NAMALWA (cell line): ENCODE measurements around the gene CCDC159.
"Not testable (repeated sequence)": the region's sequence is repeated elsewhere in the genome, so short reads cannot be mapped to it uniquely, and the experiment has no call there.

Source experiments
- DNase-seq: peaks from one replicate; pipeline ENCODE4 v3.0.0-alpha.2; 2015; ENCODE audit warnings: low spot score

The CCDC159 gene

DNA sequence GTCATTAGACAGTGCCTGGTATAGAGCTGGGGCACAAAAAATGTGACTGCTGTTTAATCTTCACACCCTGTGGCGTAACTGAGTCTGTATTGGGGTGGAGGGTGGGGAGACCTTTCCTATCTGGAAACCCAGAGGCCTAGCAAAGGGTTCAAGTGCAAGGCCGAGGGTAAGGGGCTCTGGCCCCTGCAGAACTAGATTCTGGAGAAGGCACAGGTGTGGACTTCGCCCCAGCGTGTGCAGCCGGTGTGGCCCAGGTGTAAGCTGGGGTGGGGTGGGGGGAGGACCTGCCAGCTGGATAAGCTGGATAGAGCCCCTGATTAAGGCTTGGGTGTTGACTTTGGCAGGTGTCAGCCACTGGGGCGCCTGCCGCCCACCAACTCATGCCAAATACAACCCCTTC lies 8.2 kb upstream of the CCDC159 start:
- no peak for DNase-seq

DNA sequence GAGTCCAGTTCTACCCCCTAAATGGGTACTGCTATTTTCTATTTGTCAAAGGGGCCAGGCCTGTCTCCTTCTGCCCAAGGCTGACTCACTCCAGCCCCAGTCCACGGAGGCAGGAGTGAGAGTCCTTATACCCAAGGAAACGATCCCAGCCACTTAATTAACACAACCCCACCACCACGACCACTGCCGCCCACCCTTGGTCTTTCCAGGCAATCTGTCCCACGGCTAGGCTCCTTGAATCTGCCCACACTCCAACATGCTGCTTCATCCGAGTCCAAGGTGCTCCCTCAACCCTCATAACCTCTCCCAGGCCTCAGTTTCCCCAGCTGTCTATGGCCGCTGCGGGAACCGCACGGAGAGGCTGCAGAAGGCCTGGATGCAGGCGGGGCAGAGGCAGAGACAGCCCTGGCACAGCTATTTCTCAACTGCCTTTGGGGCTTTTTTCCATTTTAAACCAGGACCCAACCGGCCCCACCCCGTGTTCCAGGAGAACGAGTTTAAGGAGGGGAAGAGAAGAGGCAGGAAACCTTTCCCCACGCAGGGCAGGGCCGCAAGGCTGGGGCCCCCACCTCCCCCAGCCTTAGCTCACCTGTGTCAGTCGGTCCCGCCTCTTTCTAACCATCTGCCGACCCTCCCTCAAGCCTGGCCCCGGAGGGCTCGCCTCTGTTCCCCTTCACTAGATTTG lies 7.6 kb upstream of the CCDC159 start:
- no peak for DNase-seq

DNA sequence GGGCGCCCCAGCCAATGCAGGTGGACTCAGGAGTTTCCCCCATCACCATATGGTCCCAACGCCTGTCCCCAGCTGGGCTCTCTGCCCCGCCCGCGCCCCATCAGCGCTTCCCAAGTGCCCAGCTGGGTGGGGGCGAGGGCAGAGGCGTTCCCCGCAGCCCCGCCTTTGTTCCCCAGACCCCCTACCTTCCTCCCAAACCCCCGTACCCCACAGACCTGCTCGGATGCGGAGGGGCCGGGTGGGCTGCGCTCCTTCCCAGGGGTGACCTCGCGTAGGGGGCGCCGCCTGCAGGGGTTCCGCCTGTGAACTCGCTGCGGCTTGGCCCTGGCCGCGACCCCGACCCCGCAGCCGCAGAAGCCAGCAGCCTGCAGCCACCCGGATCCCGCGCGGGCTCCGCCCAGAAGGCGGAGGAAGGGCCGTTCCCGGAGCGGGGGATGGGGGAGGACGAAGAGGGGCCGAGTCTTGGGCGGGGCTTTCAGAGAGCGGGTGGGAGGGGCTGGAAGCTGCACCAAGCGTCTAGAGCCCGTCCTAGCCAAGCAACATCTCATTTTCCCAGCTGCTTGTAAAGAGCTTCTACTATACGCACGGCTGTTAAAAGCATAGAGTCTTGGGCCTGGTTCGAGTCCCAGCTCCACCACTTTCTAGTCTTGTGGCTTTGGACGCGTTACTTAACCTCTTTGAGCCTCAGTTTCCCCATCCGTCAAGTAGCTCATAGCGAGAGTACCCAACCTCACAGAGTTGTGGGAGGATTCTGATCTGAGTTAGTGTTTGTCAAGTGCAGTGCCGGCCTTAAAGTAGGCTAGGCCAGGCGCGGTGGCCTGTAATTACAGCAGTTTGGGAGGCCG lies 6.8 kb upstream of the CCDC159 start, which contains the start of gene RAB3D:
Gene RAB3D, minus strand, starts transcription at position 404 of the 845 bp plus-strand sequence. CDS start 2,258 bp downstream, outside the sequence.
- peak; percentile 92 for DNase-seq

DNA sequence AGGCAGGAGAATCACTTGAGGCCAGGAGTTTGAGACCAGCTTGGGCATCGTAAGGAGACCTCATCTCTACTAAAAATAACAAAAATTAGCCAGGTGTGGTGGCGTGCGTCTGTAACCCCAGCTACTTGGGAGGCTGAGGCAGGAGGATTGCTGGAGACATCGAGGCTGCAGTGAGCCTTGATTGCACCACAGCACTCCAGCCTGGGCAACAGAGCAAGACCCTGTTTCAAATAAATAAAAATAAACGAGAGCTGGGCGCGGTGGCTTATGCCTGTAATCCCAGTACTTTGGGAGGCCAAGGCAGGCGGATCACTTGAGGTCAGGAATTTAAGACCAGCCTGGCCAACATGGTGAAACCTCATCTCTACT lies 6.2 kb upstream of the CCDC159 start:
- DNase-seq, result not testable (repeated sequence)

DNA sequence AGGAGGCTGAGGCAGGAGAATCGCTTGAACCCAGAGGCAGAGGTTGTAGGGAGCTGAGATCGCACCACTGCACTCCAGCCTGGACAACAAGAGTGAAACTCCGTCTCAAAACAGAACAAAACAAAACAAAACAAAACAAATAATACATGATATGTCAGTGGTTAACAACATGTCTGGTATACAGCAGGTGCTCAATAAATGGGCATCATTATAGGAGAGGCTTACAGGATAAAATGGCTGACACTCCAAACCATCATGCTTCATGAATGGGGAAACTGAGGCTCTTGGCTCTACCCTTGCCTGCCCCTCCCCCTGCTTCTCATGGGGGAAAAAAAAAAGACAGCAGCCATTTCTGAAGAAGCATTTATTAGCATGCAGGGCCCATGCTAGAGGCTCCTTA lies 3.9 kb upstream of the CCDC159 start:
- DNase-seq, result no peak

DNA sequence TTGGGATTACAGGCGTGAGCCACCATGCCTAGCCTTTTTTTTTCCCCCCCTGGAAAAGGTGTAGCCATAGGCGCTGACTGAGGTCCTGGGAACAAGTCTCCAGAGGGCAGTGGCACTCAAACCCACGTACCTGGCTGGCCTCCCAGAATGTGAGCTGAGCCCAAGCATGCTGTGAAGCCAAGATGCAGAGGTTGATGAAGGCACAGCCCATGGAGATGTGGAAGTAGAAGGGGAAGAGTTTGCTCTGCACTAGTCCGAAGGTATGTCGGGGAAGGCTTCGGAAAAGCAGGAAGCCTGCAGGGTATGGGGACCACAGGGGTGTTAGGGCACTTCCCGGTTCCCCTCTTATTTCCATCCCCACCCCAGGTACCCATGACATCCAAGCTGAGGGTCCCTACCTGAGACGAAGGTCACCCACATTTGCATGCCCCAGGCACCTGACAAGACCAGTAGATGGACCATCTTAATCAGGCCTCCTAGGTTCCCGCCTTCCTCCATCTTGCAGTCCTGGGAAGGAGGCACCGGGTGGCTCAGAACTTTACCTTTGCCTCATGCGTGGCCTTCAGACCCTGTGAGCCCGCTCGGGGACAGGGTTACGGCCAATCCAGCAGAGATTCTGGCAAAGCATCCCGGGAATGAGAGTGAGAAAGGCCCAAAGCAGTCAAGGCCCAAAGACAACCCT lies 1.1 kb upstream of the CCDC159 start:
- no peak for DNase-seq

DNA sequence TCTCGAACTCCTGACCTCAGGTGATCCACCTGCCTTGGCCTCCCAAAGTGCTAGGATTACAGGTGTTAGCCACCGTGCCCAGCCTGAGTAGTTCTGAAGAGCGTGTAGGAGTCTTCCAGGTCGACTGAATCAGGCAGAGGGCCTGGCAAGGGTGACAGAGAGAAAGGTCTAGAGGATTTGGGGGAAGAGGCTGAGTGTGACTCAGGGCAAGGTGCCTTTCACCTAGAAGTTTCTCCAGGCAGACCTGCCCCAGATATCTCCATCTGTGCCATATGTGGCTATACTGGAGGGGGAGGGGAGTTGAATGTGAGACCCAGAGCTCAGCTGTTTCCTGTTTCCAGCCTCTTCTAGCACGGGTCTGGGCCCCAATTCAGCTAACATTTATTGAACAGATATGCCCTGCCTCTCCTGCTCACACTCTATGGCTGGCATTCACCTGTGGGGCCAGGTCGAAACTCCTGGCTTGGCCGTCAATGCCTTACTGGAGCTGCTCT lies 1.3 kb downstream of the CCDC159 start:
- DNase-seq, result no peak

DNA sequence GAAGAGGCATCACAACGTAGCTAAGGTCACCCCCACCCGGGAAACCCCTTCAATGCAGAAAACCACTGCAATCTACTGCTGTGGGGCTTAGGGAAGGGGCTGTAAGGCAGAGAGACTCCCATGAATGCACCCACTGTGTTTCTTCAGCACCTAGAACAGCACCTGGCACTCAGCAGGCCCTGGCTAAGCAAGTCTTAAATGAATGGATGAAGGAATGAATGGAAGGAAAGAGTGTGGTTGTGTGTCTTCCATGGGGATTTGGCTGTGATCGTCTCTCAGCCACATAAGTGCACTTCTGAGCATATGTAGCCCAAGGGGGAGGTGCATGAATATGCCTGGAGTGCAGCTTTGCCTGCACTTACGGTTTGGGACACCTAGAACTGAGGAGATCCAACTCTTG lies 2.9 kb downstream of the CCDC159 start:
- DNase-seq, result no peak

DNA sequence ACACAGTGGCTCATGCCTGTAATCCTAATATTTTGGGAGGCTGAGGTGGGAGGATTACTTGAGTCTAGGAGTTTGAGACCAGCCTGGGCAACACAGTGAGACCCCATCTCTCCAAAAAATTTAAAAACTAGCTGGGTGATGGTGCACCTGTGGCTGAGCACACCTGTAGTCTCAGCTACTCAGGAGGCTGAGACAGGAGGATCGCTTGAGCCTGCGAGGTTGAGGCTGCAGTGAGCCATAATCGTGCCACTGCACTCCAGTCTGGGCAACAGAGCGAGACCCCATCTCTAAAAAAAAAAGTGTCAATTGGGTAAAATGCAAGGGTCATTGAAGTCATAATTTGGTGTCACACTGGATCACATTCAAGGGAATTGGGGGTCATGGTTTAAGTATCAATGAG lies 7.8 kb downstream of the CCDC159 start:
- not testable (repeated sequence) for DNase-seq

DNA sequence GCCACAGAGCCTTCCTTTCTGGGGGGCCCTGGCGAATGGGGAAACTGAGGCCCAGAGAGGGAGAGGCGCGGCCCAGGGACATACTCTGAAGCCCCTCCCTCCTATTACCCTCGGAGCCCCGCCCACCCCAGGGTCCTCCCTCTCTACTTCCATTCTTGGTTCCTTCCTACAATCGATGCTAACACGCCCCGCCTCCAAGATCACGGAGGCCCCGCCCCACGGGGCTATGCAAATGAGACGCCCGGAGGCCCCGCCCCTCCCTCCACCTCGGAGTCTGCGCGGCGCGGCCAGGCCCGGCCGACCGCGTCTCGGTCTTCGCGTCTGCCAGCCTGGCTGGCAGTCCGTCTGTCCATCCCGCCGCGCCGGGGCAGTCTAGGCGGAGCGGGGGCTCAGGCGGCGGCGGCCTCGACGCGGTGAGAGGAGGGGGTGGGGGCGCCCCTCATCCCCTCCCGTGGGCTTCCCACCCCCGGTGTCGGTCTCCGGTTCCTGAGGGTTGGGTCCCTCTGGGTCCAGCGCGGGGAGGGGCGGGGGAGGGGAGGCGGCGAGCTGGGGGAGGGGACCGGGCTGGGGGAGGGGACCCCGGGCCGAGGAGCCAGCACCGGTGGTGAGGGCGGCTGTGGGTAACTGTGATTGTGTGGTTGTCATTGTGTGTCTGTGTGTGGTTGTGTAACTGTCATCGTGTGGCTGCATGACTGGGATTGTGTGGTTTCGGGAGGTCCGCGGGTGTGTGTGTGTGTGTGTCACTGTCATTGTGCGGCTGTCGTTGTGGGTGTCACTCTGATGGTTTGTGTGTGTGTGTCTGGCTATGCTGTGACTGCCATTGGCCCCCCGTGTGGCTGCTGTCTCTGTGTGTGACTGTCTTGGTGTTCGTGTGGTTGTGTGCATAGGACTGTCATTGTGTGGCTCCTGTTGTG lies 9.1 kb downstream of the CCDC159 start, which contains the start of gene PLPPR2:
Gene PLPPR2, plus strand, starts transcription at position 273 of the 914 bp plus-strand sequence. CDS start 2,242 bp downstream, outside the sequence.
- peak; percentile 89 for DNase-seq

DNA sequence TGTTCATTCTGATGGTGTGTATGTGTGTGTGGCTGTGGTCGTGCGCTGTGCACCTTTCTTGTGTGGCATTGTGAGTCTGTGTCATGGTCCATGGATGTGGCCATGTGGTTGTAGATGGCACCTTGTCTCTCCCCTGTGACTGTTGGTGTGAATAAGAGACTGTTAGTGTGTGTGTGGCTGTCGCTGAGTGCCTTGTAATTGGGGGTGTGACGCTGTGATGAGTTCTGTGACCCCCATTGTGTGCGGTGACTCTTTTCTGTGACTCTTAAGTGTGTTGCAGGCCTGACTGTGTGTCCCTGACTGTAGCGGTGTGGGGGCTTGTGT lies 9.7 kb downstream of the CCDC159 start:
- DNase-seq, result no peak

DNA sequence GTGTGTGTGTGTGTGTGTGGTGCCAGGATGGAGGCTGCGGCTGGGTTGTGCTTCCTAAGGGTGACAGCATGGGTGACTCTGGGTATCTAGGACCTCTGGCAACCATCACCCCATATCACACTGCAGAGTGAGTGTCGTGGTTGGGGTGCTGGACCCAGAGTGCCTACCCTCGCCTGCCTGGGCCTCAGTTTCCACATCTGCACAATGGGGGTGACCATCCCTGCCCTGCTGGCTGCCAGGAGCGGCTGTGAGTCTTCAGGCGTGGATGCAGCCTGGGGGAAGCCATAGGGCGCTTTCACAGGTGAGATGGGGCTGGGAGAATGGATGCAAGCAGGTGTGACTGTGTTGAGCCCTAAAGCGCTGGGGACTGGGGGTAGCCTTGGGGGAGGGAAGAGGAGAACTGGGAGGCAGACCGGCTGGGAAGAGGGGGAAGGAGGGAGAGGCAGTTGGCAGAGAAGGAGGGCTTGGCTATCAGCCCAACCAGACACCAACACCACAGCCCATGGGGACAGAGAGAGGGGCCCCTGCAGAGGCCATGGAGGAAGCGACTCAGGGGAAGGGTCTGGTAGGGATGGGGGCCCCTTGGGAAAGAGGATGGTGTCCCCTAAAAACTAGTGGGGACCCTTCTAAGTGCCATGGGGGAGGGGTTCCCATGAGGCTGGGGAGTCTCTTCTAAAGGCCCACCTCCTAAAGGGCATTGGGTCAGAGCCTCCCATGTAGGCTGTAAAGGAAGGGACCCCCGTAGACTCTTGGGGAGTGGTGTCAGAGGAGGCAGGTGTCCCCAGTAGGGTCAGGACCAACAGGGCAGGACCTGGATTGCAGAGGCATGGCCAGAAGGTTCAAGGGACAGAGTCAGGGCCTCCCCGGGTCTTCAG lies 10.6 kb downstream of the CCDC159 start:
- no peak for DNase-seq

DNA sequence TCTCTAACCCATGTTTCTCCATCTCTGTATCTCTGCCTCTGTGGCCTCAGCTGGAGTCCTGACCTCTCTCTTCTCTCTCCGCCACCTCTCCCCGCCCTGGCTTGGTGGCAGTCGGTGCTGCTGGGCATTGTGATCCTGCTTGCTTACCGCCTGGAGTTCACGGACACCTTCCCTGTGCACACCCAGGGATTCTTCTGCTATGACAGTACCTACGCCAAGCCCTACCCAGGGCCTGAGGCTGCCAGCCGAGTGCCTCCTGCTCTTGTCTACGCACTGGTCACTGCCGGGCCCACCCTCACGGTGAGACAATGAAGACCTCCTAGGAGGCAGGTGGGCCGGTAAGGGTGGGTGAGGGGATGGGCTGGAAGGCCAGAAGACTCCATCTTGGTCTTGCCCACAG lies 13.1 kb downstream of the CCDC159 start:
- no peak for DNase-seq

DNA sequence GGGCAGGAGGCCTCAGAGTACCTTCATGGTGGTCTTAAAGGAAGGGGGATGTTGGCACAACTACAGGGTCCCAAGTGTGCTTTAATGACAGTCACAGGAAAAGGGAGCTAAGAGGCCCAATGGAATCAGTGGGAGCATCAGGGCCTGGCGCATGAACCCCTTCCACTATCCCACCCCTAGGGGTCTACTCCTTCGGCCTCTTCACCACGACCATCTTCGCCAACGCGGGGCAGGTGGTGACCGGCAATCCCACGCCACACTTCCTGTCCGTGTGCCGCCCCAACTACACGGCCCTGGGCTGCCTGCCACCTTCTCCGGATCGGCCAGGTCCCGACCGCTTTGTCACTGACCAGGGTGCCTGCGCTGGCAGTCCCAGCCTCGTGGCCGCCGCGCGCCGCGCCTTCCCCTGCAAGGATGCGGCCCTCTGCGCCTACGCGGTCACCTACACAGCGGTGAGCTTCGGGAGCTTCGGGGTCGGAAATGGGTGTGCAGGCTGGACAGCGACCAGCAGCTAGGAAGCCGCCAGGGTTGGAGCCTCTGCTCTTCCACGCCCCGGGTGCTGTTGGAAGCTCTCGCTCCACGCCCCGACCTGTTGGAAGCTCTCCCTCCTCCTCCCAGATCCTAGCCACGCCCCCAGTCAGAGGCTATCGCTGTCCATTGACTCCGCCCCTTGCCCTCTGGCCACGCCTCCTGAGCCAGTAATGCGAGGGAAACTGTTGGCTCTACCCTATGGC lies 14.9 kb downstream of the CCDC159 start:
- peak; percentile 37 for DNase-seq

DNA sequence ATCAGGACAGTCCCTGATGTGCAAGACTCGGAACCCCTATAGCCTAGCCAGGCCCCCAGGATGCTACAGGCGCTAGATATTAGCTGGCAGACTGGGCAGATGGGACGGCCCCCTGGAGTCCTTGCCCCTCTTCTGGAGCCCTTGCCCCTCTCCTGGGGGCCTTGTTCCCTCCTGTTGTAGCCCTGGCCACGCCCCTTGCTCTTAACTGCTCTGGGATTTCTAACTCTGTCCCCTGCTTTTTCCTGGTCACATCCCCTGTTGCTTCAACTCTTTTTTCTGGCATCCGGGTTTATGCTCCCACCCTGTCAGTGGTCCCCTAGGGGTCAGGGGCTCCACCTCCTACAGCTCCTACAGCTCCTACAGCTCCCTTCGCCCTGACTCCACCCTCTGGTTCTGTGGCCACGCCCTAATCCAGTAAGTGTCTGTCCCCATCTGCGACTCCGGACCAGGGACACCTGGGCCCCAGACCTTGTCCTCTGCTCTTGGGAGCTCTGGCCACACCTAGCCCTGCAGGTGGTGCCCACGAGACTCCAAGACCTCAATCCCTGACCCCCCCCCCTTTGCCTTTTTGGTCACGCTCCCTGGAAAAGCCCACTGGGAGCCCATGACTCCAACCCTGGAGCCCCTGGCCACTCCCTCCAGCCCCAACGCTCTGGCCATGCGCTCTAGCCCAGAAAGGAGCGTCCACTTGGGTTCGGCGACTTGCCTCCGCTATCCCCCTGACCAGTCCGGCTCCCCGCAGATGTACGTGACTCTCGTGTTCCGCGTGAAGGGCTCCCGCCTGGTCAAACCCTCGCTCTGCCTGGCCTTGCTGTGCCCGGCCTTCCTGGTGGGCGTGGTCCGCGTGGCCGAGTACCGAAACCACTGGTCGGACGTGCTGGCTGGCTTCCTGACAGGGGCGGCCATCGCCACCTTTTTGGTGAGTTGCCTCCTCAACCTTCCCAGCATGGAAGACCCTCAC lies 15.7 kb downstream of the CCDC159 start:
- no peak for DNase-seq

DNA sequence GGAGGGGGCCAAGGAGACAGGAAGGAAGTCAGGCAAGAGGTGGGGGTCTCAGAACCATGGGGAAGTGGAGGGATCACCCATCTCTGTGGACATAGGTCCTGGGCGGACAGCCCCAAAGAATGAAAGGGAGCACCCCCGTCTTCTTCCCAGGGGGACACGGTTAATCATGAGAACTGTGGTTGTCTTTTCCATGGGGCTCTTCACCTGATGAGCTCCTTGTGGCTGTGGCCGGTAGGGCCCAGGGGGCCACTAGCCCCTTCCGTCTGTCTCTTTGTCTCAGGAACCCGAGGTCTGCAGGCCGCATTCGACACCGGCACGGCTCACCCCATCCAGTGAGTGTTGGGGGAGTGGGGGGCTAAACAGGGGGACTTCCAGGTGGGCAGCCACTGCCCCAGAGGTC lies 17.6 kb downstream of the CCDC159 start:
- no peak for DNase-seq

DNA sequence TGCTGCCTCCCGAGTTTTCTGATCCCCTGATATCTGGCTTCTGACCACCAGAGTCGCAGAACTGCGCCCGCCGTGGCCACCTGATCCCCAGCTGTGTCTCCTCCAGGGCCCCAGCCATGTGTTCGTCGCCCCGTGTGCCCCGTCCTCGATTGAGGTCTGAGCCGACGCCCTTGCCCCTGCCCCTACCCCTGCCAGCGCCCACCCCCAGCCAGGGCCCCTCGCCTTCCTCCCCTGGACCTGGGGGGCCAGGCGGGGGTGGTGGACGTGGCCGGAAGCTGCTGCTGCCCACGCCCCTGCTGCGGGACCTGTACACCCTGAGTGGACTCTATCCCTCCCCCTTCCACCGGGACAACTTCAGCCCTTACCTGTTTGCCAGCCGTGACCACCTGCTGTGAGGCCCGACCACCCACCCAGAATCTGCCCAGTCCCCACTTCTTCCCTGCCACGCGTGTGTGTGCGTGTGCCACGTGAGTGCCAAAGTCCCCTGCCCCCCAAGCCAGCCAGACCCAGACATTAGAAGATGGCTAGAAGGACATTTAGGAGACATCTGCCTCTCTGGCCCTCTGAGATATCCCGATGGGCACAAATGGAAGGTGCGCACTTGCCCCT lies 18.1 kb downstream of the CCDC159 start:
- DNase-seq, result no peak

DNA sequence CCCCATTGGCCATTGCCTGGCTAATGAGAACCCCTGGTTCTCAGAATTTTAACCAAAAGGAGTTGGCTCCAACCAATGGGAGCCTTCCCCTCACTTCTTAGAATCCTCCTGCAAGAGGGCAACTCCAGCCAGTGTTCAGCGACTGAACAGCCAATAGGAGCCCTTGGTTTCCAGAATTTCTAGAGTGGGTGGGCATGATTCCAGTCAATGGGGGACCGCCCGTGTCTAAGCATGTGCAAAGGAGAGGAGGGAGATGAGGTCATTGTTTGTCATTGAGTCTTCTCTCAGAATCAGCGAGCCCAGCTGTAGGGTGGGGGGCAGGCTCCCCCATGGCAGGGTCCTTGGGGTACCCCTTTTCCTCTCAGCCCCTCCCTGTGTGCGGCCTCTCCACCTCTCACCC lies 18.6 kb downstream of the CCDC159 start:
- no peak for DNase-seq
